SJCRH30 (cell line): ENCODE results near the gene MYL7. TPM values are rescaled to one million over a fixed set of nuclear protein-coding genes. Genes with fewer than 3 reads are reported as not detected.
A peak's percentile ranks its signal among the peaks of the same experiment; 100 is the strongest.

Experiments
- DNase-seq, 2 experiments: peaks; one replicate each; pipeline ENCODE4 v3.0.0-alpha.2; 2015 to 2020
- H3K27ac ChIP-seq: fragments of 250-450 bp; sonication (Bioruptor Pico); 2 replicates; pipeline ENCODE4 v1.5.1; 2020; ENCODE audit warnings: mild to moderate bottlenecking, moderate library complexity
- H3K27me3 ChIP-seq: fragments of 250-450 bp; sonication (Bioruptor Pico); 2 replicates; pipeline ENCODE4 v1.5.1; 2020; ENCODE audit warnings: mild to moderate bottlenecking, moderate library complexity
- H3K36me3 ChIP-seq: fragments of 250-450 bp; sonication (Bioruptor Pico); 2 replicates; pipeline ENCODE4 v1.5.1; 2020; ENCODE audit warnings: mild to moderate bottlenecking, moderate library complexity
- H3K4me1 ChIP-seq: fragments of 250-450 bp; sonication (Bioruptor Pico); 2 replicates; pipeline ENCODE4 v1.5.1; 2020; ENCODE audit warnings: mild to moderate bottlenecking, moderate library complexity
- H3K4me3 ChIP-seq: fragments of 250-450 bp; sonication (Bioruptor Pico); 2 replicates; pipeline ENCODE4 v1.5.1; 2020; ENCODE audit warnings: mild to moderate bottlenecking, moderate library complexity
- H3K9me3 ChIP-seq: fragments of 250-450 bp; sonication (Bioruptor Pico); replicated peaks from 2 replicates; pipeline ENCODE4 v1.5.1; 2020; ENCODE audit warnings: mild to moderate bottlenecking, moderate library complexity
- total RNA-seq: library from RNA; depleted of rRNA; stranded (reverse); fragments of >200 nt; shearing (Covaris generic); gene quantifications from 2 replicates; pipeline ENCODE4 v1.2.3, GENCODE V29; 2014

The MYL7 gene
- total RNA-seq, 1 experiment from 2014 or later = not detected

- no peaks in the 10 kb centered on the region for H3K36me3 ChIP-seq
- no peak overlapping the region for H3K27ac ChIP-seq
- H3K27me3 ChIP-seq = no peaks in the 10 kb centered on the region; the same call in 1 of the 2 replicates
- H3K4me1 ChIP-seq = peaks cover 14% of the 10 kb centered on the region
- no peak for DNase-seq
- H3K4me3 ChIP-seq = no peak overlapping the region
- no peaks in the 10 kb centered on the region for H3K9me3 ChIP-seq
Measured at GRCh38 chr7:44158873-44159631, 17.9 kb upstream of the MYL7 start.

- DNase-seq = no peak
- Histone ChIP-seq H3K4me1 (peaks cover 9% of the 10 kb centered on the region), H3K27me3 (no peaks in the 10 kb centered on the region; the same call in 1 of the 2 replicates), H3K9me3 (no peaks in the 10 kb centered on the region), H3K4me3 (no peak overlapping the region), H3K27ac (no peak overlapping the region), H3K36me3 (no peaks in the 10 kb centered on the region)
Measured at GRCh38 chr7:44158096-44158872, 17.2 kb upstream of the MYL7 start.

- peaks cover under 1% of the 10 kb centered on the region; the same call in 1 of the 2 replicates for H3K4me1 ChIP-seq
- no peaks in the 10 kb centered on the region; the same call in 1 of the 2 replicates for H3K27me3 ChIP-seq
- H3K4me3 ChIP-seq = no peak overlapping the region
- no peaks in the 10 kb centered on the region for H3K36me3 ChIP-seq
- DNase-seq = no peak
- no peak overlapping the region for H3K27ac ChIP-seq
- no peaks in the 10 kb centered on the region for H3K9me3 ChIP-seq
Measured at GRCh38 chr7:44157116-44158080, 16.3 kb upstream of the MYL7 start.

DNA sequence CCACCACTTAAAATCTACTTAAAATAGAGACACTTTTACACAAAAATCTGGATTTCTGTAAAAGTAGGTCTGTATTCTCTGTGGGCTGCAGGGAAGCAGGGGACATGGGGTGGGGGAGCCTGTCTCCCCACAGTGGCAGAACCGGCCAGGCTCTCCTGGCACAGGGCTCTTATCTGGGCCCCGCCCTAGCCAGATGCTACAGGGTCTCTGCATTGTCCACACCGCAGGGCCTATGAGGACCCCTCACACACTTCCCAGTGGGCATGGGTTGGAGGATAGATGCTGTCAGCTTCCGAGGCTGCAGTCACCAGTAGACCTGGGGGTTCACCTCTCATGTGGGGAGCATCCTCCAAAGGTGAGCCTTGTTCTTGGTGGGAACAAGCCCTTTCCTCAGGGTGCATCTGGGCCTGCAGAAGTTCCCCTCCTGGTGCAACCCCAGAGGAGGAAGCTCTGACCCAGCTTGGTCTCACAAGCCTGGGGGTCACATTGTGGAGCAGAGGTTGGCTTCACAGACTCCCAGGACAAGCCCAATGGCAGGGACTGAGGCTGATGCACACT, 15.4 kb upstream of the MYL7 start:
- Histone ChIP-seq H3K4me1 (peaks cover 8% of the 10 kb centered on the region), H3K27ac (no peak overlapping the region), H3K4me3 (no peak overlapping the region)

GRCh38 chr7:44155191-44156185, 14.4 kb upstream of the MYL7 start:
- no peak overlapping the region for H3K4me3 ChIP-seq
- DNase-seq = no peak
- H3K27me3 ChIP-seq = no peaks in the 10 kb centered on the region; the same call in 1 of the 2 replicates
- no peaks in the 10 kb centered on the region for H3K9me3 ChIP-seq
- no peak overlapping the region for H3K27ac ChIP-seq
- H3K4me1 ChIP-seq = peaks cover 19% of the 10 kb centered on the region
- H3K36me3 ChIP-seq = no peaks in the 10 kb centered on the region

More for the DNA sequence above, 15.4 kb upstream of the MYL7 start:
- no peaks in the 10 kb centered on the region for H3K36me3 ChIP-seq
- no peak for DNase-seq
- no peaks in the 10 kb centered on the region; the same call in 1 of the 2 replicates for H3K27me3 ChIP-seq
- no peaks in the 10 kb centered on the region for H3K9me3 ChIP-seq

GRCh38 chr7:44154703-44155102, 13.6 kb upstream of the MYL7 start:
- H3K4me1 ChIP-seq = peaks cover 27% of the 10 kb centered on the region
- no peak overlapping the region for H3K4me3 ChIP-seq
- DNase-seq = no peak
- no peaks in the 10 kb centered on the region for H3K9me3 ChIP-seq
- H3K27ac ChIP-seq = no peak overlapping the region
- no peaks in the 10 kb centered on the region; the same call in 1 of the 2 replicates for H3K27me3 ChIP-seq
- no peaks in the 10 kb centered on the region for H3K36me3 ChIP-seq

GRCh38 chr7:44153948-44154335, 12.8 kb upstream of the MYL7 start:
- Histone ChIP-seq H3K4me3 (no peak overlapping the region), H3K9me3 (no peaks in the 10 kb centered on the region), H3K27ac (no peak overlapping the region), H3K27me3 (no peaks in the 10 kb centered on the region; the same call in 1 of the 2 replicates), H3K36me3 (no peaks in the 10 kb centered on the region), H3K4me1 (peaks cover 30% of the 10 kb centered on the region)
- no peak for DNase-seq

DNA sequence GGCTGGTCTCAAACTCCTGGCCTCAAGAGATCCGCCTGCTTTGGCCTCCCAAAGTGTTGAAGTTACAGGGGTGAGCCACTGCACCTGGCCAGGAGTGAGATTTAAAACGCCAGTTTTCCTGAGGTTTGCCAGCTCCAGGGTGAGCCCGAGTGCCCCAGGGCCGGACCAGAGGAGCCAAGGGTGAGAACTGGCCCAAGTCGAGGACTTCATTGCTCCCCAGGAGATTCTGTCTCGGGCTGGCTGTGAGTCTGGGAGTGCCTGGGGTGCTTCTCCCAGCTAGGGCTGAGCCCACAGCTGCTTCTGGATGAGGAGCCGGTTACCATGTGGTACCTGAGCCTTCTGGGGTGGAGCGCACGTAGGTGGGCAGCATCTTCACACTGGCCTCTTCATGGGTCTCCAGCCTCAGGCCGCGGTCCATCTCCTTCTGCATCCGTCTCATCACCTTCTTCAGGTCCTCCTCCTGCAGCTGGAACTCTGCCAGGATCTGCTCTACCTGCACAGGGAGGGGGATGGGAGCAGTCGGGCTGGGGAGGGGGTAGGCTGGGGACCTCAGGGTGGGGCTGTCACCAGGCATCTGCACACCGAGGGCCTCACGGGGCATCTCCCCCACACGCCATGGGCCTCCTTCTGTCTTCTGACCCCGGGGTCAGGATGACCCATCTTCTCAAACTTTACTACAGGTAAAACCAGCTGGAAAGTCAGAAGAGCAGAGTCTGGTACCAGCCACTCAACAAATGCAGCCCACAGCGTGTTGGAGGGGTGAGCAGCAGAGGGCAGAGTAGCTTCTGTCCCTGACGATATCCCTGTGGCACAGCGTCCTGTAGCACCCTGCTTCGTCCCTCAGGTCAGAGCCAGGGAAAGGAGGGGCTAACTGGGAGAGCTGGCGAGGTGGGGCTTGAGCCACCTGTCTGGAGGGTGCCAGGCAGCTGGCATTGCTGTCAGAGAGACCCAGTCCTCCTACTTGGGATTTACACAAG, 12.1 kb upstream of the MYL7 start:
- H3K4me3 ChIP-seq = no peak overlapping the region
- H3K36me3 ChIP-seq = no peaks in the 10 kb centered on the region
- peaks cover 30% of the 10 kb centered on the region for H3K4me1 ChIP-seq
- no peak for DNase-seq
- H3K9me3 ChIP-seq = no peaks in the 10 kb centered on the region
- no peak overlapping the region for H3K27ac ChIP-seq
- H3K27me3 ChIP-seq = no peaks in the 10 kb centered on the region; the same call in 1 of the 2 replicates

DNA sequence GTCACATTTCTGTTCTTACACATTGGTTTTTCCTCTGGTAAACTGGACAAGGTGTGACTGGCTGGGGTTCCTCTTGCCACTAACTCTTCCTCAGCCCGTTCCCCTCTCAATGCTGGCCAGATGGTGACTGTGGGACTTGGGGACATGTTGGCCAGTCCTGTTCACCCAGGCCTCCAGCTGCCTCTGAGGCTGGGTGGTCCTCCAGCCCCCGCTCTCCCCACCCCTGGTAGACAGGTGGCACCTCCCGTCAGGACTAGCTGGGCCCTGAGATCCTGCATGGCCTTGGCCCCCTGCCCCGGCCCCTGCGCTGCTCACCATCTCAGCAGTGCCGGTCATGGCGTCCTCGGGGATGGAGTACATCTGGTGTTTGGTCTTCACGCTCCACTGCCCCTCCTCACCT, 10.8 kb upstream of the MYL7 start:
- no peak overlapping the region for H3K27ac ChIP-seq
- H3K9me3 ChIP-seq = no peaks in the 10 kb centered on the region
- no peaks in the 10 kb centered on the region; the same call in 1 of the 2 replicates for H3K27me3 ChIP-seq
- no peaks in the 10 kb centered on the region for H3K36me3 ChIP-seq
- DNase-seq = no peak
- no peak overlapping the region for H3K4me3 ChIP-seq
- H3K4me1 ChIP-seq = peaks cover 30% of the 10 kb centered on the region

DNA sequence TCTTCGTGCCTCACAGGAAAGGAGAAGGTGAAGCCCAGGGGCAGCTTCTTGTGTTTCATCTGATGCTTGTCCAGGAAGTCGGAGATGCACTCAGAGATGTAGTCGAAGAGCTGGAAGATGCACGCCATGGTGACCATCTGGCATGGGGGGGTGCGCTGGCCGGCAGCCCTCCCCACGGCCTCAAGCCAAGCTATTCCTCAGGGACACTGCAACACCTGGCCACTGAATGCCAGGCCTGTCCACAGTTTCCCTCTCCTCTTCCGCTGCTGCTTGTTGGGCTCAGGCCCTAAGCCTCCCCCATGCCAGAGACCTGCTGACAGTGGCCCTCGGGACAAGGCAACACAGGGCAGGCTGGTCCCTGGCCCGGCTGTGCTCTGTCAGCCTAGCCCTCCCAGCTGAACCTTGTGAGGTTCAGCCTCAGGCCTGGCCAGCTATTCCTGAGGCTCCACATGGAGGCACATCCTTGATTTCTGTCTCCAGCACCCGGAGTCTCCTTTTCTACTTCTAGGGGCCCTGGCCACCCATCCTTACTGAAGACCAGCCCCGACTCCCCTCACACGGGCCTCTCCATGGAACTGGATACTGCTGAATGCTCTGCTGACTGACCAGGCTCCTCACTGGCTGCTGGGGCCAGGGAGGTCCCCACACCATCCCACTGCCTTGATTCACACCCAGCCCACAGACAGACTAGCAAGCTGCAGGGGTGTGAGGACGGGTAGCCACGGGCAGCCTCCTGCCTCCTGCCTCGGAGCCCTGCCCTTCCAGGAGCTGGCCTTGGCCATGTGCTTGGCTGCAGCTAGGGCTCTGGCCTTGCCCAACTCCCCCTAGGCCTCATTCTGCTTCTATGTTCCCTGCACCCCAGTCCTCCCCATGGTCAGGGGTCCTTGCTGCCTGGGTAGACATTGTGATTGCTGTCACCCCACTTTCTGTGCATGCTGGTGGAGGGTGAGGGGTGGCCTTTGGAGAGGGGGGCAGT, 10.1 kb upstream of the MYL7 start:
- no peak overlapping the region for H3K4me3 ChIP-seq
- no peak for DNase-seq
- no peaks in the 10 kb centered on the region for H3K36me3 ChIP-seq
- H3K9me3 ChIP-seq = no peaks in the 10 kb centered on the region
- no peak overlapping the region for H3K27ac ChIP-seq
- no peaks in the 10 kb centered on the region; the same call in 1 of the 2 replicates for H3K27me3 ChIP-seq
- peaks cover 30% of the 10 kb centered on the region for H3K4me1 ChIP-seq

DNA sequence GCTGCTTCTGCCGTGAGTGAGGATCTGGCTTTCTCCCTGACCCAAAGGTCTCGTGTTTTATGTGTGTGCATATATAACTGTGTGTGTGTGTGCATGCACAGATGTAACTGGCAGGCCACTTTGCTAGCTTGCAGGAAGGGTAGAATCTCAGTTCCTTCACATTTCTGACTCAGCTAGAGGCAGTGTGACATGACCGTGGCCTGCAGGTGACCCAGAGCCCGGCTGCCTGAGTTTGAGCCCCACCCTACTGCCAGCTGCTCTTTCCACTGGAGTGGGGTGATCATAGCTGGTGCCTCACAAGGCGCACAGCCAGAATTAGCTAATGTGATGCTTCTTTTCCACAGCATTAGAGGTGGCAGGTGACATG, 9.3 kb upstream of the MYL7 start:
- H3K27me3 ChIP-seq = no peaks in the 10 kb centered on the region; the same call in 1 of the 2 replicates
- H3K36me3 ChIP-seq = no peaks in the 10 kb centered on the region
- DNase-seq = peak; percentile 47 to 52
- no peak overlapping the region for H3K4me3 ChIP-seq
- H3K9me3 ChIP-seq = no peaks in the 10 kb centered on the region
- no peak overlapping the region for H3K27ac ChIP-seq
- peaks cover 30% of the 10 kb centered on the region for H3K4me1 ChIP-seq
